ENCODE data around the gene TUBA4B.
A peak's percentile ranks its signal among the peaks of the same experiment; 100 is the strongest.

TUBA4B gene

DNA sequence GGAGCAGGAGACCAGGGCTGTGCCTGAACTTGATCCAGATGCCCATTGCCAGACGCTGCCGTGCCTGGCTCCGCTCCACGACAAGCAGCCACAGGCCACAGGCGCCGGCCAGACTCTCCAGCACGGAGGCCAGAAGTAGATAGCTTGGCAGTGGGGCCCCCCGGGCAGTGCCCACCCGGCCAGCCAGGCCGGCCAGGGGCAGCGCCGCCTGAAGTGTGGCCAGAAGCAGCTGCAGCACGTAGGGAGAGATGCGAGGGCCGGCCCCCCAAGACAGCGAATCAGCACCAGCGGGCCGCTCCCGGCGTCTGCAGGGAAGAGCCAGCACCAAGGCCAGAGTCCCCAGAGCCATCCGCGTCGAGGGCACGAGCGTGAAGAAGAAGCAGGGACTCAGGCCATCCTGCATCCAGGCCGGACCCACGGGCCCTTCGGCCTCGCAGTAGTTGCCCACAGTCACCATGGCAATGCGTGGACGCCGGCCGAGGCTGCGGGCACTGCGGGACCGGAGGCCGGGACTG, 34.8 kb upstream of the TUBA4B start:
- H3K27ac ChIP-seq, result peak overlapping the region; percentile 83
- DNase-seq (ENCODE audit: low read depth, low spot score), result no peak

DNA sequence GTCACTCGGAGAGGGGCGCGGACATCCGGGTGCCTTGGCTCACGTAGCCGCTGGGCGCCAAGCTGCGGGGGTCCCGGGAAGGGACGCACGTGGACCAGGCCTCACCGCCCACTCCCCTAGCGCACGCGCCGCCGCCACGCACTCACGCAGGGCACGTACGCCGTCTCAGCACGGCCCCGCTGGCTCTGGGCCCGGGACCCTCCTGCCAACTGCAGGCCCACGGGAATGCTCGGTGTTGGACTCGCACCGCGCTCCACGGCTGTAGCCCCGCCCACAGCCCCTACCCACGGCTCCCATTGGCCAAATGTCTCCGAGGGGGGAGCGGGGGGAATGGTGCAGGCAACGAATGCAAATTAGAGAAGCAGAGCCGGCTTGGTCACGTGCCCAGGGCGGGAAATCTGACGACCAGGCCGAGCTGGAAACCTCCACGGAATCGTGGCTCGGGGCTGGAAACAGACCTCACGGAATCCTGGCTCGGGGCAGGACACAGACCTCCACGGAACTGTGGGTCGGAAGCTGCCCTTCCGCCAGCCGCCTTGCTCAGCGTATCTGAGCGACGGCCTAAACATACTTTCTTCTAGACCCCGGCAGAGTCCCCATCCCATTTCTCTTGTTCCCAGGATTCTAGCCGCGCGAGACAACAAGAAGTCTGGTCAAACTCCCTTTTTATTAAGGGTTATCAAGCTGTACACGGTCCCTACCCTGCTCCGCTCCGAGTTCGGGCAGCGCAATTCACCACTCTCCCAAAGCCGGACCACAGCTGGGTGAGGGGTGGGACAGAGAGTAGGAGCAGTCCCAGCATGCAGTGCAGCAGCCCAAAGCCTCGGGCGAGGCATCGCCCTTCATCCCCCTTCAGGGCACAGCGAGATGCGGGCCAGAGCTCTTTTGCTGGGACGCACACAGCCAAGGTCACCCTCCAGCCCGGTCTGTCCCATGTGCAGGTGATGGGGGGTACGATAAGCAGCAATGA, 34.0 kb upstream of the TUBA4B start, which contains the start of gene ABCB6:
TSS of gene ABCB6 (minus strand) at position 227 of the 970 bp plus-strand sequence. CDS start 285 bp downstream, outside the sequence.
- H3K27ac ChIP-seq, result peak within 1 kb of the TSS; percentile 83
- DNase-seq (ENCODE audit: low read depth, low spot score), result peak; percentile 14

DNA sequence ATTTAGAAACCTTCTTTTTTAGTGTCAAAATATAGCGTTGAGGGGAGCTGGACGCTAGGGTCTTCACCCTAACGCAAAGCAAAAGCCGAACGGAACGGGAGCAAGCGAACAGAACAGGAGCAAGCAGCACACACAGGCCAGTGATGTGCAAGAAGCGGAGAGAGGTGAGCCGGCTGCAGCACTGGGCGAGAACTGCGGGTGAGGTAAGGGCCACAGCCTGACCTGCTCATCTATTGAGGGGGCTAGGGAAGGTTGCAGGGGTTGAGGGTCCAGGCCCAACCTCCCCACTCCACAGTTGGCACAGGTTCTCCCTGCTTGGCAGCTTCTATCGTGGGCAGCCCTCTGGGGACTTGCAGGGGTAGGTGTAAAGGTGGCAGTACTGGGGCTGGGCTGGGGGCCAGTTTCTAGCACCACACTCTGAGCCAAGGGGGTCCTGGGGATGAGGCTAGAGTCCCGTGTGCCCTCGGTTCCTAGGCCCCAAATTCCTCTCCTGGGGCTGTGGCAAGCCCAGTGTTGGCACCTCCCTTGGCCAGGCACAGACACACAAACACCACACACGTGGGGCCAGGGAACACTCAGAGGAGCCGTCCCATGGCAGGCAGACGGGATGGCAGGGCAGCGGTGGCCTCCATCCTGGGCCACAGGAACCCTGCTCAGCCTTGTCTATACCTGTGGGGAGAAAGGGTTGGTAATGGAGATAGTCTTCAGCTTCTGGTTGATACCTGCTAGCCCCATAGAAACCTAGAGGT, 33.1 kb upstream of the TUBA4B start:
- no peak overlapping the region for H3K27ac ChIP-seq
- DNase-seq (ENCODE audit: low read depth, low spot score), result no peak

DNA sequence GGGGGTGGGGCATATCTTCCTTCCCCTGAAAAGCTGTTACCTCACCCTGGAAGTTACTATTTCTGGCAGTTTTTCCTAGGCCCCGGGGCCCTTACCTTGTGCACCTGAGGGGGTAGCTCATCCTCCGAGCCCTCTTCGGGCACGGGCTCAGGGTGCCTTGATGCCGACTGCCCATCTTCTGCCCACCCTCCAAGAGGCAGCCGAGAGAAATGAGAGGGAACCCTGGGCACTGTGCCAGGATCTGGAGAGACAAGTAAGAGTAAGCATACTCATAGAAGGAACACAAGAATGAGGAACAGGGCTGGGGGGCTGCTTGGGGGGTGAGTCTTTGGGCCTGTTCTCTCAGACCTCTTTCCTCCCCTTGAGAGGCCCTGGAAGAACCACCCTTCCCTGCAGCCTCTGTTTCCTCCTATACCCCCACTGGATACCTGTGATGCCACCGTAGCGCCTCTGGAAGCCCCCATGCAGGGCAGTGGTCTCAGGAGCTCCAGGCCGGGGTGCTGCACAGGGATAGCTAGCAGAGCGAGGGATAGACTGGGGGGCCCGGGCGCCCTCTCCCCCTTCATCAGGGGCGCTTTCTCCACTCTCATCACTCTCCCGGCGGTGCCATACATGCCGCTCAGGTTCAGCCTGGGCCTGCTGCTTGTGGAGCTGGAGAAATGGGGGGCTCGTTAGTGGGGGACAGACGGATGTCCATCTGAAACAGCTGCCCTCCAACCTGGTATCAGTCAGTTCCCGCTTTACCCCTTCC, 32.2 kb upstream of the TUBA4B start:
- no peak overlapping the region for H3K27ac ChIP-seq
- DNase-seq (ENCODE audit: low read depth, low spot score), result no peak

DNA sequence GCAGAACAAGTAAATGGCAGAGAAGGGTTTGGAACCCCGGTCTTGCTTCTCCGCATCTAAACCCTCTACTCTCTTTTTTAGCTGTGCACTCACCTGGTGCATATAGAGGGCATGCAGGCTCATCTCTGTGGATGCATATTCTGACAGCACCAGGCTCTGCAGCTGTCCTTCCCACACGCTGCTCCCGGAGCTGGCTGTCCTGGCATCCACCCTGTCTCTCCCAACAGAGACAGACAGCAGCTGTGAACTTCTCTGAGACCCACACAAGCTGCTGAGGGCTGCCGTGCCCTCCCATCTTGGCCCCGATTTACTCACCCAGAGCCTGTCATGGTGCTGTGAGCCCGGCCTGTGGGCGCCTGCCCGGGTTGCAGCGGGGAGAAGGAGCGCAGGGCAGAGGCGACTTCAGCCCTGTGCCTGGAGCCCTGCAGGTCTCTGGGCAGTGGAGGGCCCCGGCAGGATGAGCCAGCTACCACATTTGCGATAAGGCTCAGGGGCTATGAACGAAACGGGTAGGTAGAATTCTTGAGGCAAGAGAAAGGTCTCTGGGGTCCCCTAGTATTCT, 31.0 kb upstream of the TUBA4B start:
- no peak for DNase-seq (ENCODE audit: low read depth, low spot score)
- no peak overlapping the region for H3K27ac ChIP-seq

DNA sequence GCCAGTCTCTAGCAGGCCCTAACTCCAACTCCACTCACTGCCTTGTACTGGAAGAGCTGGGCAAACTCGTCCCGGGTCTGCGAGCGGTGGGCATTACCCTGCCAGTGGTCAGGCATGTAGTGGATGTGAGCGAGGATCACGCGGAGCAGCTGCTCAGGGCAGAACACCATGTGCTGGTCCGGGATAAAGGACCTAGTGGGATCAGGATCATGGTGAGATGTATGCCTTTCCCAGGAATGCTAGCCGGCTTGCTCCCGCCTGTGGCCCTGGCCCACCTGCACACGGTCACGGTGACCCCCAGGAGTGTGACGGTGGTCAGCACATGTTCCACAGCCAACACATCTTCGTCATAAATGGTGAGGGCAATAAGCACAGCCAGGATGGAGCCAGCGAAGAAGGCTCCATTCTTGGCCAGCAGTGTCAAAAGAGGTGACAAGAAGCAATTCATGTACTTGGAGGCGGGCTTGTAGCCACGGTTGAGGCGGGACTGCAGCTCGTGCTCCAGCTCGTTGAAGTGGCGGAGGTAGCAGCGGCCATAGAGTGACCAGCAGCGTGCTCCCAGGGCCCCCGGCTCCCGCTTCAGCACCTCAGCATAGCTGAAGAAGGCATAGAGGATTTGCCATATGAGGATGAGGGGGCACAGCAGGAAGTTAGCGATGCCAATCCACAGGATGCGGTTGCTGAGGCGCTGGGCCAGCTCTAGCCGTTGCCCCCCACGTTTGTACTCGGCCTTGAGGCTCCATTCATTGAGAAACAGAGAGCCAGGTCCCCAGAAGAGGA, 29.0 kb upstream of the TUBA4B start:
- DNase-seq (ENCODE audit: low read depth, low spot score), result no peak
- H3K27ac ChIP-seq, result no peak overlapping the region

DNA sequence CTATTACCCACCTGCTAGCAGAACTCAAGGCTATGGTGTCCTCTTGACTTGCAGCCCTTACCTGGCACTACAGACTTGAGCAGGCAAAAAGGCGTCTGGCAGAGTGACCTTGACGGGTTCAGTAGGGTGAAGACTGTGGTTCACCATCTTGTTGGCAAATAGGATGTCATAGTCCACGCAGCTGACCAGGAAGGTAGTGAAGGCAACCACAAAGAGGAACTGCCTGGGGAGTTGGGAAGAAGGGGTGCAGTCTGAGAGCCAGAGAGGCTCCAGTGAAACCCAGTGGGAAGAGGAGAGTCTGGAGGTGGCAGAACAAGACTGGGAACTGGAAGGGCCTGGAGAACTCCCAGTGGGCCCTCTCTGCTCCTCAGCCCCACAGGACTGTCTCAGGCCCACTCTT, 27.7 kb upstream of the TUBA4B start:
- H3K27ac ChIP-seq, result no peak overlapping the region
- DNase-seq (ENCODE audit: low read depth, low spot score), result no peak

DNA sequence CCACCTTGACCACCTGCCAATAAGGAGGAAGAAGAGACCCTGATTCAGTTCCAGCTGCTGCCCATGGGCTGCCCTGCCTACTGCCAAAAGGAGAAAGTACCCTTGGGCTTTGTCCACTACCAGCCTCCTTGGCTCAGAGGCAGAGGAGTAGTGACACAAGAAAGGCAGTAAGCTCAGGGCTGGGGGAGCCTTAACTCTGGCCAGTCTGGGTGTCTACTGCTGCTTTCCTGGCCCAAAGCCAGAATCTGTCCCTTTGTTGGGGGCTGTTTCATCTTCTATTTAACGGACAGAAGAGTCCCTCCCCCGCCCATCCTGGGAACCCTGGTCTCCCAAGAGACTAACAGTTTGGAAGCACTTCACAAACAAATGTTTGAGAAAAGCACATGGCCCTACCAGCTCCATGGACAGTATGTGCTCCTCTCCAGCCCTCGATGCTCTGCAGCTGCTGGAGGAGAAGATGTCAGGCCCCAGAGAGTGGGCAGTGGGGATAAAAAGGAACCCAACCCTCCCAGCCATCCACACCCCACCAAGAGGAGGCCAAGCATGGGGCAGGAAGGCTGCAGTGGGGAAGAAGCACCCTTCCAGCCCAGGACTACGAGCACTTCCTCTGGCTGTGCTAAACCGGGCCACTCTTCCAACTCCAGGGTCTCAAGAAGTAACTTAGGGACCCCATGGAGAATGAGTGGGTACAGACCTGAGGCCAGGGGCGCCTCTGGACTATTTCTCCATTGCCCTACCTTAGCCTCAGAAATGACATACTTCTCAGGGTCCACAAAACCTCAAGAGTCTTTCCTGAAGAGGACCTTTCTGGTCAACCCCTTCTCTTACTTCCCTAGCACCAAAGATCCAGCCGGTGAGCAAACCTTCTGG, 24.8 kb upstream of the TUBA4B start:
- DNase-seq (ENCODE audit: low read depth, low spot score), result no peak
- H3K27ac ChIP-seq, result peak overlapping the region; percentile 92

DNA sequence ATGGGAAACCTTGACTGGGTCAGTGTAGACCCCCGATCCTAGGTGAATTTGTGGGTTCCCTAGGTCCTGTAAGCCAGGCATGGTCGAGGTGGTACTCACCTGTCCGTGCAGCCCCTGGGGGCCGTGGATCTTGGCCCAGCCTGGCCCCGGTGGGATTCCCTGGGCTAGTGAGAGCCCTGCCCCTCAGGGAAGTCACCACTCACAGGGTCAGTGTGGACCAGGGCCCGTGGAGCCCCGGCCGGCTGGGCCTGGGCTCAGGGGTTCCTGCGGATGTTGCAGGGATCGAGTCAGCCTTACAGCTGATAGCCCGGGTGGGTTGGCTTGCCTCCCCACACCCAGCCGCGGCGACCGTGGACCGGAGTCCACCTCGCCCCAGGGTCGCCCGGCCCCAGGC, 24.1 kb upstream of the TUBA4B start:
- H3K27ac ChIP-seq, result peak overlapping the region; percentile 92
- DNase-seq (ENCODE audit: low read depth, low spot score), result no peak

DNA sequence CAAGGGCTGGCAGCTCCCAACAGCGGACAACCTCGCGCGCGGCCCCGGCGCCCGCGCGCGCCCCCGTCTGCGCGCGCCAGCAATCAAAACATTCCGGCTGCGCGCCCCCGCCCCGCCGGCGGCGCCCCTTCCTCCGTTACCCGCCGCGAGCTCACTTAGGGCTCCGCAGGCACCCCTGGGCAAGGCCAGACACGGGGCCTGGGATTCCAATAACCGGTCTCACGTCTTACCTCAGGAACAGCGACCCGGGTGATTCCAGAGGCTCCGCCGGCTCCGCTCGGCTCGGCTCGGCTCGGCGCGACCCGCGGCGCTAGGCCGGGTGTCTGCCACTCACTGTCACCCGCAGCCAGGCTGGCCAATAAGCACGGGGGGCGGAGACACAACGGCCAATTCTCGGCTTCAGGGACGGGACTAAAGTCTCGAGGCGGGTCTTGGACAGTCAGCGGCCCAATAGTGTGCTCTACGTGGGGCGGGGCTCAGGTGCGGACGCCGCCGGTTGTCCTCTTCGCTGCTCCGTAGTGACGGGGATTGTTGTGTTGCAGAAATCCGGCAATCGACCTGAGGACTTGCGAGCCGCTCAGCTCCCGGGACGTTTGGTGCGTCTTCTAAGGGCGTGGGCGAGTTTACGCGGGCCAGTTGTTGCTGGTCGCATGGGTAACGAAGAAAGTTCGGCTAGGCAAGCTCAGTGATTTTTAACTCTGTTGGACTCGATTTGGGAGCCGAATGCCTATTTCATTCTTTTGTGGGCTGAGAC, 23.6 kb upstream of the TUBA4B start, which contains the start of the genes ANKZF1 and ATG9A:
TSS of gene ANKZF1 (plus strand) at position 502 of the 754 bp plus-strand sequence. CDS start 452 bp downstream, outside the sequence.
TSS of gene ATG9A (minus strand) at position 332 of the 754 bp plus-strand sequence. CDS start 1,612 bp downstream, outside the sequence.
- DNase-seq (ENCODE audit: low read depth, low spot score), result peak; percentile 98
- peak within 1 kb of the TSS; percentile 92 for H3K27ac ChIP-seq

DNA sequence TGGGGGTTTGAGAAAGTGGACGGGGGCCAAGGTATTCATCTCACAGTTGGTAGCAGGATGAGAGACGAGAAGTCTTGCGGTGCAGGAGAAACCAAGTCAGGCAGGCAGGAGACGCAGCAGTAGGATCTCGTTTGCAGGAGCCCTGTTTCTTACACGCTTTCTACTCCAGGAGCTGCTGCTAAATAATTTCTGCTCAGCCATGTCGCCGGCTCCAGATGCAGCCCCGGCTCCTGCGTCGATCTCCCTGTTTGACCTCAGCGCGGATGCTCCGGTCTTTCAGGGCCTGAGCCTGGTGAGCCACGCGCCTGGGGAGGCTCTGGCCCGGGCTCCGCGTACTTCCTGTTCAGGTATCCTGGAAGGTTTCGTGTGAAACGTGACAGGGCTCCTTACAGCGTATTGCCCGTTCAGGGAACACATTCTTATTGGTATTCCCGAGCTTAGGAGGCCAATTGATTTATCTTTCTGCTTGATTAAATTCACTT, 22.9 kb upstream of the TUBA4B start:
- DNase-seq (ENCODE audit: low read depth, low spot score), result no peak
- peak overlapping the region; percentile 92 for H3K27ac ChIP-seq

DNA sequence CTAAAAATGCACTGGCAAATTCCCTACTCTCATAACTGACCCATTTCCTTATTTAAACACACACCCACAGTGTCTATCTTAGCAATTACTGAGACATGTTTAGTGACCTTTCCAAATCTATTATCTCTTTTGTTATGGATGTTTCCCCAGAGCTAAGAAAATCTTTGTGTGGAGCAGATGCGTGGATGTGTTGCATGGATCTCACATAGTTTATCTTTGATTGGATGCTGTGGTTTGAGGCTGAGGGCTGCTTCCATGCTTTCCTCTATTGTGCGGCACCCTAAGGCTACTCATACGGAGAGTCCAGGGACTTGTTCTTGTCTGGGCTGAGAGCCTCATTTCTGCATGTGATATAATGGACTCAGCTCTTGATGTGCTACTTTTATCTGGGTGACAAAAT, 18.7 kb upstream of the TUBA4B start:
- no peak for DNase-seq (ENCODE audit: low read depth, low spot score)
- no peak overlapping the region for H3K27ac ChIP-seq

DNA sequence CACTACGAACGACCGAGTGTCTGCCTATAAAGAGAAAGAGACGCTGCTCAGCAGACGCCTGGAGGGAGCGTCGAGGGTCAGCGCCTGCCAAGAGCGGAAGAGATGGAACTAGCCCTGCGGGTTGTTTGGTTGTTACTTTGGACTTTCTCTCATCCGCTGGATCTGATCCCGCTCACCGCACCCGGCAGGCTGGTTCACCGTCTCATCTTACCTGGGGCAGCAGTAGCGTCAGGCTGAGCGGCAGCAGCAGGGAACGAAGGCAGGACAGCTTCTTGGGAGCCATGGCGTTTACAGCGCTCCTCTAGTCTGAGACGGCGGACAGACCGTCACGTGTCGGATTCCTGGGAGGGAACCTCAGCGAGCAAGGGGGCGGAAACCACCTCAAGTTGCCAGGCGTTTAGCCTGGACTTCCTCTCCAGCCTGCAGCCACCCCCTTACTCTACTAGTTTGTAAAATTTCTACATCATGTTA, 9.7 kb upstream of the TUBA4B start:
- H3K27ac ChIP-seq, result no peak overlapping the region
- DNase-seq (ENCODE audit: low read depth, low spot score), result no peak

DNA sequence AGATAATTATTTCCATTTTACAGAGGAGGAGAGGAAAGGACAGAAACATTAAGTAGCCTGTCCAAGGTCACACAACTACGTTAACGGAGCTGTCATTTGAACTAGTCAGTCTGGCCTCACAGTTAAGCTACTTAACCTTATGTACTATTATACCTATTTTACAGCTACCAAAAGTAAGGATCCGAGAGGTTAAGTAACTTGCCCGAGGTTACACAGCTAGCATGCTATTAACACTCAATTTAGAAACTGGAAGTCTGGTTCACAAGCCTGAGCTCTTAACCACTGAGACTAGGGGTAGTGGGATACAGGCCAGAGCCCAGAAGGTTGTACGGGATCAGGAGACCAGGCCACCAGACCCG, 8.3 kb upstream of the TUBA4B start:
- DNase-seq (ENCODE audit: low read depth, low spot score), result no peak

DNA sequence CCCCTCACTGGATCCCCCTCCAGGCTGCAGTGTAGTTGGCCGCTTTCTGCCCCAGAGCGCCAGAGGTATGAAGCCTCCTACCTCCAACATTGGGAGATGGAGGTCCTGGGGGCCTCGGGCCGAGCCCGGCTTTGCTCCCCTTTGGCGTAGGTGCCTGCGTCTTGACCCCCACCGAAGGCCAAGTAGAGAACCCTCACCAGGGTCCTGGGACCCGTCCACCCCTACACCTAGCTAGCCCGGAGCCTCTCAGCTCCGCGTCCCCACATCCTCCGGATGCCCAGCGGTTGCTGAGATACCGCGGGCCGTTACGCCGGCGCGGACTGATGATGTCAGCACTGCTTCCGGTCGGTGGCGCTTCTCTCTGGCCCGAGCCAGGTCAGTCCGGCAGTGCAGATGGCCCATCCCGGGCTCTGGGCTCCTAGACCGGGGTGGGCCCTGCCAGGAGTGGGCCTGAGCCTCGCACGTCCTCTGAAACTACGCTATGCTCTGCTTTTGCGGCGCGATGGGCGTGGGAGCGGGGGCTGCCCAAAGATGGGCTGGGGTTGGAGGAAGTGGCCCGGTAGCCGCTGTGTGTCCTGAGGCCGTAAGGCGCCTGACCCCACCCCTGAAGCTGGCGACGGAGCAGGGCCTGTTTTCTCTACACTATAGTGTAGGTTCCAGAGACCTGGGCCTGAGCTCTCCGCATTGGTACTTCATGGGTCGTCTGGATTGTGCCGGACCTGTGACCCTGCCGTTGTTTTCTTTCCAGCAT, 7.7 kb upstream of the TUBA4B start, which contains the start of the genes GLB1L and STK16:
TSS of gene GLB1L (minus strand) at position 297 of the 751 bp plus-strand sequence. CDS start 1,871 bp downstream, outside the sequence.
TSS of gene STK16 (plus strand) at position 332 of the 751 bp plus-strand sequence. CDS start 521 bp downstream, outside the sequence.
- peak within 1 kb of the TSS; percentile 99 for H3K27ac ChIP-seq
- no peak for DNase-seq (ENCODE audit: low read depth, low spot score)

More for the DNA sequence above, 8.3 kb upstream of the TUBA4B start:
- peak overlapping the region; percentile 99 for H3K27ac ChIP-seq

DNA sequence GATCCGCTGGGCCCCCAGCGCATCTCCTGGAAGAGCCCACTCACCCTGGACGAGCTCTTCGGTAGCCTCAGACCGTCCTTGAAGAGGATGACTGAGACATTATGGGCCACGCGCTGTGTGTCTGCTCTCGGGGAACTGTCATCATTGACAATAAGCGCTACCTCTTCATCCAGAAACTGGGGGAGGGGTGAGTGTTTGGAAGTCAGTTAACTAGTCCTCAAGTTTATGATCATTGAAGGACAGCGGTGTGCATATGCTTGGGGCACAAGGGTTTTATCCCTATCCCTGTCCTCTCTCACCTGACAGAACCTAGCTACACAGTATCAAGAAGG, 7.2 kb upstream of the TUBA4B start:
- DNase-seq (ENCODE audit: low read depth, low spot score), result no peak
- H3K27ac ChIP-seq, result peak overlapping the region; percentile 99
